Measurements from ENCODE around the gene RNF44.
"Not testable (repeated sequence)": the region's sequence is repeated elsewhere in the genome, so short reads cannot be mapped to it uniquely, and the experiment has no call there.

Gene RNF44

DNA sequence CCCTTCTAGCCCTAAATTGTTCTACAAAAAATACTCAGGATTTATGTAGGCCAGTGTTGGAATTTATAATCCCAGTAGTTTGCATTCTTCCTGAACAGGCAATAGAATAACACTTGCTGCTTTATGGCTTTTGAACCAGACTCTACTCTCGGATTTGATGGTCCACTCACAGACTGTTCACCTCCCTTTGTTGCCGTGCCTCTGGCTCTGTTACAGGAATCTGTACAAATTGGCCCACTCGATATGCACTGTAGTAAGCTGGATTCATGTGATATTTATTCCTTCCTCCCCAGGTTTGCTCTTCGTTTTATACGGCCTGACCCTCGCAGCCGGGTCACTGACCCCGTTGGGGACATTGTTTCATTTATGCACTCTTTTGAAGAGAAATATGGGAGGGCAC lies 45.3 kb downstream of the RNF44 start:
- Histone ChIP-seq H3K4me1 (no peaks in the 10 kb centered on the region), H3K36me3 (peaks cover 90% of the 10 kb centered on the region), H3K4me3 (ENCODE audit: low read depth, low read length) (no peak overlapping the region), H3K27me3 (no peaks in the 10 kb centered on the region), H3K9me3 (no peaks in the 10 kb centered on the region)
- TF ChIP-seq, protein P1, sequence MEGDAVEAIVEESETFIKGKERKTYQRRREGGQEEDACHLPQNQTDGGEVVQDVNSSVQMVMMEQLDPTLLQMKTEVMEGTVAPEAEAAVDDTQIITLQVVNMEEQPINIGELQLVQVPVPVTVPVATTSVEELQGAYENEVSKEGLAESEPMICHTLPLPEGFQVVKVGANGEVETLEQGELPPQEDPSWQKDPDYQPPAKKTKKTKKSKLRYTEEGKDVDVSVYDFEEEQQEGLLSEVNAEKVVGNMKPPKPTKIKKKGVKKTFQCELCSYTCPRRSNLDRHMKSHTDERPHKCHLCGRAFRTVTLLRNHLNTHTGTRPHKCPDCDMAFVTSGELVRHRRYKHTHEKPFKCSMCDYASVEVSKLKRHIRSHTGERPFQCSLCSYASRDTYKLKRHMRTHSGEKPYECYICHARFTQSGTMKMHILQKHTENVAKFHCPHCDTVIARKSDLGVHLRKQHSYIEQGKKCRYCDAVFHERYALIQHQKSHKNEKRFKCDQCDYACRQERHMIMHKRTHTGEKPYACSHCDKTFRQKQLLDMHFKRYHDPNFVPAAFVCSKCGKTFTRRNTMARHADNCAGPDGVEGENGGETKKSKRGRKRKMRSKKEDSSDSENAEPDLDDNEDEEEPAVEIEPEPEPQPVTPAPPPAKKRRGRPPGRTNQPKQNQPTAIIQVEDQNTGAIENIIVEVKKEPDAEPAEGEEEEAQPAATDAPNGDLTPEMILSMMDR (IDR thresholded peaks at IDR 0.05; ENCODE audit: low read depth, low read length) = no peak
- DNase-seq = no peak

- Histone ChIP-seq H3K36me3 (peaks cover 89% of the 10 kb centered on the region), H3K4me3 (ENCODE audit: low read depth, low read length) (no peak overlapping the region), H3K4me1 (no peaks in the 10 kb centered on the region), H3K9me3 (no peaks in the 10 kb centered on the region), H3K27me3 (no peaks in the 10 kb centered on the region)
- no peak for DNase-seq
- TF ChIP-seq, protein P1 (IDR thresholded peaks at IDR 0.05; ENCODE audit: low read depth, low read length) = no peak
Observed at GRCh38 chr5:176491101-176491502, 46.1 kb downstream of the RNF44 start.

DNA sequence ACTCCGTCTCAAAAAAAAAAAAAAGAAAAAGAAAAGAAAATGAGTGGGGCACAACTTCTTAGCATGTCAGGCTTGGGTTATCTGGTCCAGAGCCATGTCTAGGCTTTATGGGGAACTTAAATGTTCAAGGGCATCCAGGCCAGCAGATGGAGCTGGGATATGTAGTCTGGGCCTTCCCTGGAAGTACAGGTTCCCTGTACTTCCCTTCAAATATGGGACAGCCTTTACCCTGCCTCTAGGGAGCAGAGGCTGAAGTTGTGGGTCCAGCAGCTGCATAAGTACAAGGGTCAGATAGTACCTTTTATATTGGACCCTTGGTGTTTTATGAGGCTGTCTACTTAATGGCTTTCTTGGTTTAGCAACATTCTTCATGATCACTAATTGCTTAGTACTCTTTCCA lies 46.9 kb downstream of the RNF44 start:
- no peaks in the 10 kb centered on the region for H3K4me1 ChIP-seq
- peaks cover 89% of the 10 kb centered on the region for H3K36me3 ChIP-seq
- no peaks in the 10 kb centered on the region for H3K27me3 ChIP-seq
- no peak overlapping the region for H3K4me3 ChIP-seq (ENCODE audit: low read depth, low read length)
- DNase-seq = no peak
- H3K9me3 ChIP-seq = no peaks in the 10 kb centered on the region
- TF ChIP-seq, protein P1 (IDR thresholded peaks at IDR 0.05; ENCODE audit: low read depth, low read length) = peak; percentile 18; the same call in 1 of the 2 replicates

GRCh38 chr5:176489077-176489476 lies 48.1 kb downstream of the RNF44 start:
- H3K4me3 ChIP-seq (ENCODE audit: low read depth, low read length) = no peak overlapping the region
- no peaks in the 10 kb centered on the region for H3K27me3 ChIP-seq
- DNase-seq = no peak
- no peaks in the 10 kb centered on the region for H3K4me1 ChIP-seq
- no peaks in the 10 kb centered on the region for H3K9me3 ChIP-seq
- TF ChIP-seq, protein P1 (IDR thresholded peaks at IDR 0.05; ENCODE audit: low read depth, low read length) = no peak
- peaks cover 82% of the 10 kb centered on the region for H3K36me3 ChIP-seq

DNA sequence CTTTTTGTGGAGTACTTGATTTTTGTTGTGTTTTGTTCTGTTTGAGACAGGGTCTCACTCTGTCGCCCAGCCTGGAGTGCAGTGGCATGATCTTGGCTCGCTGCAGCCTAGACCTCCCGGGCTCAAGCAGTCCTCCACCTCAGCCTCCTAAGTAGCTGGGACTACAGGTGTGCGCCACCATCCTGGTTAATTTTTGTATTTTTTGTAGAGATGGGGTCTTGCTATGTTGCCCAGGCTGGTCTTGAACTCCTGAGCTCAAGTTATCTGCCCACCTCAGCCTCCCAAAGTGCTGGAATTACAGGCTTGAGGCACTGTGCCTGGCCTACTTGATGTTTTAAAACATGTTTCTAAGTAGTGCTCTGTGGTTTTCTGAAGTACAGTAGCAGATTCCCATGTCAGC lies 50.0 kb downstream of the RNF44 start:
- not testable (repeated sequence) for H3K9me3 ChIP-seq; DNase-seq; H3K4me3 ChIP-seq (ENCODE audit: low read depth, low read length); H3K4me1 ChIP-seq; H3K27me3 ChIP-seq
- peaks cover 68% of the 10 kb centered on the region for H3K36me3 ChIP-seq

DNA sequence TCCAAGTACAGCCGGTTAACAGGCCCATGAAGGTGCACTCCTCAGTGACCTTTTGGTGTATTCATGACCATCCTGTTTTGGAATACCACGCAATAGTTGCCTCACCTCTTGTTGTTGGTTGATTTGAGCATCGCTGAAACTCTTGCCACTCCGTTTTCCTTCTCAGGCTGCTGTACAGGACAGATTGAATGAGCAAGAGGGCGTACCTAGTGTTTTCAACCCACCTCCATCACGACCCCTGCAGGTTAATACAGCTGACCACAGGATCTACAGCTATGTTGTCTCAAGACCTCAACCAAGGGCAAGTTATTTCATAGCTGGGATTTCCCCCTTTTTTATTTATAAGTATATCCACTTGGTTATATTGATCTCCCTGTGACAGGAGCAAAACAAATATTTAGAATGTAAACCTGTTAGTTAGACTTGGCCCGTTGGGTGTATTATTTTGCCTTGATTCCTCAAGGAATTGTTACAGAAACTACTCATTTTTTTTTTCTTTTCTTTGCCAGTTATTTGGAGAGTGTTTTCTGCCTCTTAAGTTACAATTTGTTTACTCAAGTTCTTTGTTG lies 50.9 kb downstream of the RNF44 start:
- TF ChIP-seq, protein P1 (IDR thresholded peaks at IDR 0.05; ENCODE audit: low read depth, low read length) = no peak
- H3K4me3 ChIP-seq (ENCODE audit: low read depth, low read length) = no peak overlapping the region
- DNase-seq = no peak
- H3K4me1 ChIP-seq = no peaks in the 10 kb centered on the region
- H3K36me3 ChIP-seq = peaks cover 64% of the 10 kb centered on the region
- no peaks in the 10 kb centered on the region for H3K27me3 ChIP-seq
- no peaks in the 10 kb centered on the region for H3K9me3 ChIP-seq

GRCh38 chr5:176485176-176485575 lies 52.0 kb downstream of the RNF44 start:
- TF ChIP-seq, protein P1 (IDR thresholded peaks at IDR 0.05; ENCODE audit: low read depth, low read length) = no peak
- Histone ChIP-seq H3K4me3 (ENCODE audit: low read depth, low read length) (no peak overlapping the region), H3K27me3 (no peaks in the 10 kb centered on the region), H3K4me1 (no peaks in the 10 kb centered on the region), H3K36me3 (peaks cover 58% of the 10 kb centered on the region), H3K9me3 (no peaks in the 10 kb centered on the region)
- DNase-seq = no peak

Measured in BE2C (cell line).